NB4 (cell line): ENCODE measurements around the gene OR7A10.

Source experiments
- DNase-seq: peaks from one replicate; pipeline ENCODE4 v3.0.0; 2010; ENCODE audit warnings: low read depth
- H3K4me3 ChIP-seq: one replicate; pipeline ENCODE4 v1.5.1; 2011; ENCODE audit warnings: mild to moderate bottlenecking, low read depth, low read length, moderate library complexity
- CTCF ChIP-seq: IDR thresholded peaks from one replicate; pipeline ENCODE4 v1.5.1; 2012; ENCODE audit warnings: low read depth, low read length
- MAX ChIP-seq: IDR thresholded peaks from 2 replicates; pipeline ENCODE4 v1.6.1; 2011; ENCODE audit warnings: low read depth, low read length
- MYC ChIP-seq: IDR thresholded peaks from 2 replicates; pipeline ENCODE4 v1.6.1; 2011; ENCODE audit warnings: low read depth, low read length
- POLR2A ChIP-seq: IDR thresholded peaks from 2 replicates; pipeline ENCODE4 v1.6.1; 2011; ENCODE audit warnings: mild to moderate bottlenecking; ENCODE audit not compliant: insufficient read length; ENCODE audit errors: extremely low read depth

Gene OR7A10

GRCh38 chr19:14826006-14826405 lies 22.7 kb downstream of the OR7A10 start:
- TF ChIP-seq CTCF, result no peak
- no peak for TF ChIP-seq POLR2A
- TF ChIP-seq MAX, result no peak
- TF ChIP-seq MYC, result no peak
- no peak for DNase-seq
- H3K4me3 ChIP-seq, result no peak overlapping the region

- peak; percentile 69 for DNase-seq
- TF ChIP-seq CTCF (no peak), MYC (no peak), POLR2A (no peak), MAX (no peak)
- no peak overlapping the region for H3K4me3 ChIP-seq
Measured at GRCh38 chr19:14821937-14822336, 26.8 kb downstream of the OR7A10 start.

GRCh38 chr19:14818588-14818987 lies 30.1 kb downstream of the OR7A10 start:
- DNase-seq, result no peak
- TF ChIP-seq MAX, result no peak
- no peak for TF ChIP-seq CTCF
- no peak for TF ChIP-seq MYC
- TF ChIP-seq POLR2A, result no peak
- H3K4me3 ChIP-seq, result no peak overlapping the region

- no peak for TF ChIP-seq POLR2A
- no peak for DNase-seq
Measured at GRCh38 chr19:14817052-14817451, 31.7 kb downstream of the OR7A10 start.

GRCh38 chr19:14814982-14815652 lies 33.6 kb downstream of the OR7A10 start:
- TF ChIP-seq CTCF (no peak), MAX (no peak), POLR2A (no peak), MYC (no peak)
- peak; percentile 46 for DNase-seq
- no peak overlapping the region for H3K4me3 ChIP-seq

More at GRCh38 chr19:14817052-14817451, 31.7 kb downstream of the OR7A10 start:
- no peak overlapping the region for H3K4me3 ChIP-seq

- TF ChIP-seq CTCF (no peak), MYC (no peak), POLR2A (no peak), MAX (no peak)
- H3K4me3 ChIP-seq, result no peak overlapping the region
- no peak for DNase-seq
Measured at GRCh38 chr19:14809272-14810057, 39.3 kb downstream of the OR7A10 start.
